Testis (tissue), 2 donors: Measurements from ENCODE around the gene C2orf42.

ENCODE experiments used
- CTCF ChIP-seq, 3 experiments: fragments of 450-650 bp in 2 of 3; fragments of 200-600 bp in 1 of 3; sonication (generic) in 1 of 3; IDR thresholded peaks; one replicate each; pipeline ENCODE4 v1.5.1; 2016 to 2019; ENCODE audit warnings: antibody characterized with exemption in 3 of 3, mild to moderate bottlenecking in 2 of 3, moderate library complexity in 1 of 3
- POLR2A ChIP-seq: fragments of 450-650 bp; IDR thresholded peaks from one replicate; pipeline ENCODE4 v1.6.1; 2017; ENCODE audit warnings: antibody characterized with exemption, mild to moderate bottlenecking, moderate library complexity

GRCh38 chr2:70226781-70227180, 36.0 kb upstream of the C2orf42 start:
- no peak for TF ChIP-seq POLR2A
- TF ChIP-seq CTCF (IDR thresholded peaks at IDR 0.05): no peak
